Ishikawa (cell line): Measurements from ENCODE around the gene SYT1.

ENCODE experiments used
- CEBPB ChIP-seq: IDR thresholded peaks from 2 replicates; pipeline ENCODE4 v1.6.1; 2012
- CREB1 ChIP-seq: IDR thresholded peaks from 2 replicates; pipeline ENCODE4 v1.6.1; 2012; ENCODE audit warnings: low read depth
- EGR1 ChIP-seq: IDR thresholded peaks from 2 replicates; pipeline ENCODE4 v1.6.1; 2012
- EP300 ChIP-seq: IDR thresholded peaks from 2 replicates; pipeline ENCODE4 v1.6.1; 2012; ENCODE audit warnings: borderline replicate concordance
- FOXM1 ChIP-seq: IDR thresholded peaks from 2 replicates; pipeline ENCODE4 v1.6.1; 2012; ENCODE audit warnings: low read depth, borderline replicate concordance
- MAX ChIP-seq: IDR thresholded peaks from 2 replicates; pipeline ENCODE4 v1.6.1; 2012
- NFIC ChIP-seq: IDR thresholded peaks from 2 replicates; pipeline ENCODE4 v1.6.1; 2012
- RAD21 ChIP-seq: IDR thresholded peaks from 2 replicates; pipeline ENCODE4 v1.6.1; 2012; ENCODE audit warnings: low read depth
- REST ChIP-seq: IDR thresholded peaks from 2 replicates; pipeline ENCODE4 v1.6.1; 2012; ENCODE audit warnings: low read depth, mild to moderate bottlenecking
- TAF1 ChIP-seq: IDR thresholded peaks from 2 replicates; pipeline ENCODE4 v1.6.1; 2012; ENCODE audit warnings: low read depth, mild to moderate bottlenecking
- TCF12 ChIP-seq: IDR thresholded peaks from 2 replicates; pipeline ENCODE4 v1.6.1; 2012; ENCODE audit warnings: low read depth
- TEAD4 ChIP-seq: IDR thresholded peaks from 2 replicates; pipeline ENCODE4 v1.6.1; 2012
- USF1 ChIP-seq: IDR thresholded peaks from 2 replicates; pipeline ENCODE4 v1.6.1; 2012
- YY1 ChIP-seq: IDR thresholded peaks from 2 replicates; pipeline ENCODE4 v1.6.1; 2012; ENCODE audit warnings: low read depth
- ZBTB7A ChIP-seq: IDR thresholded peaks from 2 replicates; pipeline ENCODE4 v1.6.1; 2012; ENCODE audit warnings: low read depth

The SYT1 gene

GRCh38 chr12:78864403-78864869, at the start of gene SYT1:
Gene SYT1, plus strand, starts transcription at chr12:78864774.
- TF ChIP-seq TEAD4 = no peak
- TF ChIP-seq MAX = no peak
- TF ChIP-seq RAD21 = no peak
- no peak for TF ChIP-seq REST
- no peak for TF ChIP-seq FOXM1
- TF ChIP-seq TAF1 = no peak
- no peak for TF ChIP-seq CREB1
- no peak for TF ChIP-seq NFIC
- TF ChIP-seq CEBPB = no peak
- no peak for TF ChIP-seq YY1
- no peak for TF ChIP-seq TCF12
- no peak for TF ChIP-seq ZBTB7A
- TF ChIP-seq EGR1 = no peak
- TF ChIP-seq USF1 = no peak
- no peak for TF ChIP-seq EP300

- TF ChIP-seq ZBTB7A = no peak
- no peak for TF ChIP-seq MAX
- TF ChIP-seq TCF12 = no peak
- TF ChIP-seq FOXM1 = no peak
- no peak for TF ChIP-seq CEBPB
- TF ChIP-seq TEAD4 = no peak
- TF ChIP-seq EP300 = no peak
- no peak for TF ChIP-seq USF1
- TF ChIP-seq RAD21 = no peak
- TF ChIP-seq EGR1 = no peak
Observed at GRCh38 chr12:78818487-78818886, 46.1 kb upstream of the SYT1 start.

- TF ChIP-seq TAF1 (no peak), REST (no peak), CREB1 (no peak), TCF12 (no peak), FOXM1 (no peak), EGR1 (no peak), USF1 (no peak), YY1 (no peak), MAX (no peak), RAD21 (no peak), NFIC (no peak), TEAD4 (no peak), EP300 (no peak), CEBPB (no peak), ZBTB7A (no peak)
Observed at GRCh38 chr12:78820946-78821345, 43.6 kb upstream of the SYT1 start.

GRCh38 chr12:78824918-78825317, 39.7 kb upstream of the SYT1 start:
- no peak for TF ChIP-seq REST
- TF ChIP-seq NFIC = no peak
- no peak for TF ChIP-seq USF1
- TF ChIP-seq RAD21 = no peak
